H9 (cell line): Measurements from ENCODE around the gene RAB3IL1. TPM values are rescaled to one million over a fixed set of nuclear protein-coding genes. Genes with fewer than 3 reads are reported as not detected.

ENCODE experiments used
- DNase-seq: peaks from one replicate; pipeline ENCODE4 v3.0.0-alpha.2; 2017
- H2AFZ ChIP-seq: one replicate; pipeline ENCODE4 v1.6.1; 2013; ENCODE audit warnings: mild to moderate bottlenecking, low read length, control low read depth, moderate library complexity
- H2AK5ac ChIP-seq: 2 replicates; pipeline ENCODE4 v1.6.1; 2013; ENCODE audit warnings: low read length, control low read depth, mixed read lengths; ENCODE audit not compliant: insufficient read length
- H2BK120ac ChIP-seq: one replicate; pipeline ENCODE4 v1.6.1; 2013; ENCODE audit warnings: low read depth, mild to moderate bottlenecking, low read length, control low read depth, inconsistent platforms; ENCODE audit not compliant: poor library complexity, severe bottlenecking
- H2BK12ac ChIP-seq: 2 replicates; pipeline ENCODE4 v1.6.1; 2013; ENCODE audit warnings: low read length, control low read depth, mixed read lengths, low read depth; ENCODE audit not compliant: insufficient read length
- H2BK15ac ChIP-seq: 2 replicates; pipeline ENCODE4 v1.6.1; 2013; ENCODE audit warnings: low read depth, low read length, control low read depth
- H2BK20ac ChIP-seq: one replicate; pipeline ENCODE4 v1.6.1; 2013; ENCODE audit warnings: low read depth, mild to moderate bottlenecking, low read length, control low read depth, inconsistent platforms; ENCODE audit not compliant: poor library complexity, severe bottlenecking
- H2BK5ac ChIP-seq: 2 replicates; pipeline ENCODE4 v1.6.1; 2013; ENCODE audit warnings: low read length, control low read depth, mixed read lengths; ENCODE audit not compliant: insufficient read length
- H3K14ac ChIP-seq: 2 replicates; pipeline ENCODE4 v1.6.1; 2013; ENCODE audit warnings: low read length, control low read depth; ENCODE audit not compliant: insufficient read depth
- H3K18ac ChIP-seq: 2 replicates; pipeline ENCODE4 v1.6.1; 2013; ENCODE audit warnings: low read depth, mild to moderate bottlenecking, mixed read lengths, low read length, control low read depth; ENCODE audit not compliant: insufficient read length
- H3K23ac ChIP-seq: 2 replicates; pipeline ENCODE4 v1.6.1; 2013; ENCODE audit warnings: low read length, control low read depth, mixed read lengths, low read depth; ENCODE audit not compliant: insufficient read length
- H3K23me2 ChIP-seq: 2 replicates; pipeline ENCODE4 v1.6.1; 2013; ENCODE audit warnings: low read depth, mild to moderate bottlenecking, mixed read lengths, low read length, control low read depth; ENCODE audit not compliant: insufficient read length, poor library complexity, severe bottlenecking
- H3K27ac ChIP-seq: 2 replicates; pipeline ENCODE4 v1.5.1; 2013; ENCODE audit warnings: low read length, control low read depth, mixed read lengths, low read depth; ENCODE audit not compliant: insufficient read length
- H3K27me3 ChIP-seq: 2 replicates; pipeline ENCODE4 v1.6.1; 2013; ENCODE audit warnings: low read length, control low read depth, inconsistent platforms; ENCODE audit not compliant: insufficient read depth
- H3K4ac ChIP-seq: 2 replicates; pipeline ENCODE4 v1.6.1; 2013; ENCODE audit warnings: low read depth, mild to moderate bottlenecking, control low read depth, inconsistent platforms, low read length, moderate library complexity
- H3K4me1 ChIP-seq: 2 replicates; pipeline ENCODE4 v1.6.1; 2013; ENCODE audit warnings: low read length, control low read depth, inconsistent platforms; ENCODE audit not compliant: insufficient read depth
- H3K4me2 ChIP-seq: 2 replicates; pipeline ENCODE4 v1.6.1; 2013; ENCODE audit warnings: low read length, control low read depth, mixed read lengths; ENCODE audit not compliant: insufficient read length, insufficient read depth
- H3K56ac ChIP-seq: 2 replicates; pipeline ENCODE4 v1.6.1; 2013; ENCODE audit warnings: low read depth, mild to moderate bottlenecking, mixed read lengths, low read length, control low read depth; ENCODE audit not compliant: insufficient read length
- H3K79me1 ChIP-seq: 2 replicates; pipeline ENCODE4 v1.6.1; 2013; ENCODE audit warnings: low read depth, mild to moderate bottlenecking, moderate library complexity, low read length, control low read depth, inconsistent platforms; ENCODE audit not compliant: insufficient read depth, poor library complexity, severe bottlenecking
- H3K79me2 ChIP-seq: 2 replicates; pipeline ENCODE4 v1.6.1; 2013; ENCODE audit warnings: low read length, control low read depth, inconsistent platforms; ENCODE audit not compliant: insufficient read depth
- H3K9ac ChIP-seq: 2 replicates; pipeline ENCODE4 v1.6.1; 2013; ENCODE audit warnings: low read length, control low read depth, mixed read lengths; ENCODE audit not compliant: insufficient read length; ENCODE audit errors: extremely low read depth
- H3K9me3 ChIP-seq: one replicate; pipeline ENCODE4 v1.6.1; 2013; ENCODE audit warnings: low read depth, low read length, inconsistent platforms; ENCODE audit not compliant: control insufficient read depth
- H3T11ph ChIP-seq: one replicate; pipeline ENCODE4 v1.6.1; 2013; ENCODE audit warnings: mild to moderate bottlenecking, low read length, control low read depth, inconsistent platforms
- H4K20me1 ChIP-seq: one replicate; pipeline ENCODE4 v1.6.1; 2013; ENCODE audit not compliant: control insufficient read depth, insufficient read length, insufficient read depth
- H4K5ac ChIP-seq: 2 replicates; pipeline ENCODE4 v1.6.1; 2013; ENCODE audit warnings: low read depth, mild to moderate bottlenecking, mixed read lengths, low read length, control low read depth; ENCODE audit not compliant: insufficient read length
- H4K8ac ChIP-seq: replicated peaks from 2 replicates; pipeline ENCODE4 v1.6.1; 2013; ENCODE audit warnings: low read length, control low read depth, mixed read lengths, low read depth; ENCODE audit not compliant: insufficient read length
- H4K91ac ChIP-seq: 2 replicates; pipeline ENCODE4 v1.6.1; 2013; ENCODE audit warnings: low read depth, mild to moderate bottlenecking, moderate library complexity, mixed read lengths, low read length, control low read depth; ENCODE audit not compliant: insufficient read length
- H3K27ac Mint-ChIP-seq, 3 experiments: 2 replicates in 2 of 3; 3 replicates in 1 of 3; pipeline ENCODE4 v1.8.0; 2020 to 2021; ENCODE audit warnings: mixed read lengths in 3 of 3, mild to moderate bottlenecking in 1 of 3, moderate library complexity in 1 of 3
- H3K27me3 Mint-ChIP-seq: 2 replicates; pipeline ENCODE4 v1.8.0; 2021; ENCODE audit warnings: low read depth, mild to moderate bottlenecking, moderate library complexity, mixed read lengths
- H3K36me3 Mint-ChIP-seq, 3 experiments: 2 replicates in 2 of 3; 3 replicates in 1 of 3; pipeline ENCODE4 v1.8.0; 2020 to 2021; ENCODE audit warnings: low read depth in 3 of 3, mixed read lengths in 3 of 3; ENCODE audit not compliant: insufficient read depth in 1 of 3
- H3K4me1 Mint-ChIP-seq, 2 experiments: 2 replicates each; pipeline ENCODE4 v1.8.0; 2020; ENCODE audit warnings: mixed read lengths in 2 of 2
- H3K4me3 Mint-ChIP-seq, 2 experiments: 2 replicates in 1 of 2; 3 replicates in 1 of 2; pipeline ENCODE4 v1.8.0; 2020 to 2021; ENCODE audit warnings: mild to moderate bottlenecking in 2 of 2, mixed read lengths in 2 of 2, moderate library complexity in 1 of 2
- H3K9me3 Mint-ChIP-seq, 2 experiments: 2 replicates in 1 of 2; 3 replicates in 1 of 2; pipeline ENCODE4 v1.8.0; 2020; ENCODE audit warnings: mild to moderate bottlenecking in 2 of 2, mixed read lengths in 2 of 2, moderate library complexity in 1 of 2
- WGBS: extraction: QIAGEN DNeasy Blood & Tissue Kit; methylation state at CpG from one replicate; pipeline ENCODE4 v1.1.7; 2013; ENCODE audit warnings: missing lambda C conversion rate, low lambda C conversion rate, mixed read lengths; ENCODE audit not compliant: insufficient read length; ENCODE audit errors: extremely low coverage; 5-methylcytosine and 5-hydroxymethylcytosine counted together
- total RNA-seq: library from RNA; stranded (reverse); gene quantifications from 2 replicates; pipeline ENCODE4 v1.2.1, GENCODE V29; 2021
- TF ChIP-seq, protein P1 (sequence below): fragments of 200-600 bp; sonication (generic); conservative IDR thresholded peaks from 3 replicates; pipeline ENCODE4 v1.8.0; 2021; ENCODE audit warnings: antibody characterized with exemption, mild to moderate bottlenecking

RAB3IL1 gene
- total RNA-seq, 1 experiment from 2014 or later = 2.4 TPM

DNA sequence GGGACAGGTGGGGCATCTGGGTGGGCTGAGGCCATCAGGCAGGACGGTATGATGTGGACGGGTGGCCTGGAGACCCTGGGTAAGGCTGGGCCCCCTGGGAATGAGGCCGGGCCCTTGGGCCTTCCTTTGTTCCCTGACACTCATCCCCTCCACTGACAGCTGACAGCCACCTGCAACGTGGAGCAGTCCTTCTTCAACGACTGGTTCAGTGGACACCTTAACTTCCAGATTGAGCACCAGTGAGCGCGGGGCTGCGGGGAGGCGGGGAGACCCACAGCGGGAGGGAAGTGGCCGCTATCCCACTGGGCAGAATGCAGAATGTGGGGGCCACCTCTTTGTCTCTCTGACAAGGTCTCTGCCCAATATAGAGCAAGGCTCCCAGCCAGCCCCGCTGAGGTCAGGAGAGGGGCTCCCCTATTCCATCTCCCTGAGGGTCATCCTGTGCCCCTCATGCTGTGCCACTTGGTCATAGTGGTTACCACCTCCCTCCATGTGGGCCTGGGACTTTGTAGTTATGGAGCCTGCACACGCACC lies 53.8 kb downstream of the RAB3IL1 start:
- H3K79me2 ChIP-seq = no peaks in the 10 kb centered on the region
- H2BK12ac ChIP-seq = no peak overlapping the region
- H3K4me1 ChIP-seq = no peaks in the 10 kb centered on the region
- H3K23ac ChIP-seq = no peak overlapping the region
- no peak overlapping the region for H4K8ac ChIP-seq
- H2BK120ac ChIP-seq = no peak overlapping the region
- no peaks in the 10 kb centered on the region for H3K79me1 ChIP-seq
- no peak overlapping the region for H4K5ac ChIP-seq
- no peak overlapping the region for H2AFZ ChIP-seq
- H3K56ac ChIP-seq = no peak overlapping the region
- no peak overlapping the region for H3K27ac Mint-ChIP-seq
- no peak overlapping the region for H3K14ac ChIP-seq
- H2BK5ac ChIP-seq = no peak overlapping the region
- no peak overlapping the region for H3K4me2 ChIP-seq
- H3K27me3 ChIP-seq = no peaks in the 10 kb centered on the region
- no peak overlapping the region for H4K91ac ChIP-seq
- TF ChIP-seq, protein P1, sequence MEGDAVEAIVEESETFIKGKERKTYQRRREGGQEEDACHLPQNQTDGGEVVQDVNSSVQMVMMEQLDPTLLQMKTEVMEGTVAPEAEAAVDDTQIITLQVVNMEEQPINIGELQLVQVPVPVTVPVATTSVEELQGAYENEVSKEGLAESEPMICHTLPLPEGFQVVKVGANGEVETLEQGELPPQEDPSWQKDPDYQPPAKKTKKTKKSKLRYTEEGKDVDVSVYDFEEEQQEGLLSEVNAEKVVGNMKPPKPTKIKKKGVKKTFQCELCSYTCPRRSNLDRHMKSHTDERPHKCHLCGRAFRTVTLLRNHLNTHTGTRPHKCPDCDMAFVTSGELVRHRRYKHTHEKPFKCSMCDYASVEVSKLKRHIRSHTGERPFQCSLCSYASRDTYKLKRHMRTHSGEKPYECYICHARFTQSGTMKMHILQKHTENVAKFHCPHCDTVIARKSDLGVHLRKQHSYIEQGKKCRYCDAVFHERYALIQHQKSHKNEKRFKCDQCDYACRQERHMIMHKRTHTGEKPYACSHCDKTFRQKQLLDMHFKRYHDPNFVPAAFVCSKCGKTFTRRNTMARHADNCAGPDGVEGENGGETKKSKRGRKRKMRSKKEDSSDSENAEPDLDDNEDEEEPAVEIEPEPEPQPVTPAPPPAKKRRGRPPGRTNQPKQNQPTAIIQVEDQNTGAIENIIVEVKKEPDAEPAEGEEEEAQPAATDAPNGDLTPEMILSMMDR = no peak
- no peak for DNase-seq
- no peaks in the 10 kb centered on the region for H3K27me3 Mint-ChIP-seq
- no peak overlapping the region for H2BK15ac ChIP-seq
- H3K23me2 ChIP-seq = no peaks in the 10 kb centered on the region
- no peak overlapping the region for H3K18ac ChIP-seq
- no peak overlapping the region for H3K4ac ChIP-seq
- H3K9me3 Mint-ChIP-seq = no peaks in the 10 kb centered on the region
- peaks cover 0 to 4% of the 10 kb centered on the region in 2 experiments; a peak in 1 of 4 replicates for H3K4me1 Mint-ChIP-seq
- H3K9ac ChIP-seq = no peak overlapping the region
- no peak overlapping the region for H3K4me3 Mint-ChIP-seq
- H3K9me3 ChIP-seq = no peaks in the 10 kb centered on the region
- no CpG with 5 or more reads among the region's 13 CpGs for WGBS
- no peak overlapping the region for H2AK5ac ChIP-seq
- no peak overlapping the region for H3T11ph ChIP-seq
- no peak overlapping the region for H2BK20ac ChIP-seq
- H3K27ac ChIP-seq = no peak overlapping the region
- H4K20me1 ChIP-seq = no peaks in the 10 kb centered on the region
- peaks cover 50 to 66% (median 65%) of the 10 kb centered on the region in 3 experiments for H3K36me3 Mint-ChIP-seq
